ENCODE measurements around the gene IQCK. TPM values are rescaled to one million over a fixed set of nuclear protein-coding genes. Genes with fewer than 3 reads are reported as not detected.
"Not testable (repeated sequence)": the region's sequence is repeated elsewhere in the genome, so short reads cannot be mapped to it uniquely, and the experiment has no call there.

Gene IQCK
- polyA plus RNA-seq, result 10 to 100 TPM in 1 of 4 donors, 1 to 10 TPM in 3; 1.1 to 12.6 (median 5.1) TPM
- long read RNA-seq, donor 1, result 0 reads
- long read RNA-seq, donor 2, partial matches to known transcripts, result 0 of 2 reads
- long read RNA-seq, donor 2, other reads (novel, unspliced or antisense), result 0 of 2 reads
- long read RNA-seq, donor 3, partial matches to known transcripts, result 0 of 3 reads
- long read RNA-seq, donor 3, other reads (novel, unspliced or antisense), result 0 of 3 reads
- long read RNA-seq, donor 4, result 0 reads
- long read RNA-seq, donor 5, result 0 reads
- long read RNA-seq, donor 6, partial matches to known transcripts, result 0 of 15 reads
- long read RNA-seq, donor 6, other reads (novel, unspliced or antisense), result 14 of 15 reads
- long read RNA-seq, donor 7, partial matches to known transcripts, result 0 of 2 reads
- long read RNA-seq, donor 7, other reads (novel, unspliced or antisense), result 0 of 2 reads
- long read RNA-seq, donor 8, result 0 reads
- long read RNA-seq, donor 9, partial matches to known transcripts, result 0 of 2 reads
- long read RNA-seq, donor 9, other reads (novel, unspliced or antisense), result 0 of 2 reads
- long read RNA-seq, donor 10, partial matches to known transcripts, result 7 of 9 reads
- long read RNA-seq, donor 10, other reads (novel, unspliced or antisense), result 0 of 9 reads

- DNase-seq, result peak; percentile 86 to 95
- FAIRE-seq, result no peak
- no peaks in the 10 kb centered on the region for H3K9me3 ChIP-seq (ENCODE audit: control insufficient read depth in 2 of 2, insufficient read depth in 1 of 2, low read depth in 1 of 2, low read length in 1 of 2)
- peak within 1 kb of the TSS; percentile 89 to 96 (median 93) for H3K4me3 ChIP-seq (ENCODE audit: low read depth in 1 of 3, low read length in 3 of 3)
- no peaks in the 10 kb centered on the region for H3K27me3 ChIP-seq (ENCODE audit: control insufficient read depth in 3 of 3, insufficient read depth in 3 of 3, low read length in 3 of 3)
- peaks cover 2 to 18% (median 8%) of the 10 kb centered on the region in 3 donors for H3K36me3 ChIP-seq (ENCODE audit: control insufficient read depth in 3 of 3, insufficient read depth in 2 of 3, low read depth in 1 of 3, low read length in 3 of 3)
- WGBS, 3 donors, result 0 to 1% (median 0%) methylated on average over 81 to 88 of the region's 88 CpGs
- peak within 1 kb of the TSS in 2 of 3 donors; percentile 74 to 87 for H3K27ac ChIP-seq (ENCODE audit: low read depth in 1 of 3, low read length in 2 of 3)
- H3K4me1 ChIP-seq (ENCODE audit: control insufficient read depth in 3 of 3, insufficient read depth in 2 of 3, low read depth in 1 of 3, low read length in 2 of 3), result peaks cover 3 to 15% (median 6%) of the 10 kb centered on the region in 3 donors
Observed at GRCh38 chr16:19717741-19718623, at the start of gene IQCK, which contains the start of gene KNOP1. TSS of gene IQCK (plus strand) at chr16:19718271. CDS start at chr16:19718307, 36 bp downstream. TSS of gene KNOP1 (minus strand) at chr16:19718227. CDS start at chr16:19715035, 3,192 bp downstream.

- no peak for FAIRE-seq
Observed at GRCh38 chr16:19672378-19672777, 45.7 kb upstream of the IQCK start.

GRCh38 chr16:19674485-19674884 lies 43.6 kb upstream of the IQCK start:
- no peaks in the 10 kb centered on the region for H3K9me3 ChIP-seq (ENCODE audit: control insufficient read depth in 2 of 2, insufficient read depth in 1 of 2, low read depth in 1 of 2, low read length in 1 of 2)
- H3K27me3 ChIP-seq (ENCODE audit: control insufficient read depth in 3 of 3, insufficient read depth in 3 of 3, low read length in 3 of 3), result no peaks in the 10 kb centered on the region
- 93 to 100% (median 96%) methylated on average over 5 of the region's 5 CpGs for WGBS, 3 donors
- DNase-seq (no peak), FAIRE-seq (no peak)
- no peak overlapping the region for H3K4me3 ChIP-seq (ENCODE audit: low read depth in 1 of 3, low read length in 3 of 3)
- H3K36me3 ChIP-seq (ENCODE audit: control insufficient read depth in 3 of 3, insufficient read depth in 2 of 3, low read depth in 1 of 3, low read length in 3 of 3), result peaks cover 2 to 47% (median 4%) of the 10 kb centered on the region in 3 donors
- no peaks in the 10 kb centered on the region for H3K4me1 ChIP-seq (ENCODE audit: control insufficient read depth in 3 of 3, insufficient read depth in 2 of 3, low read depth in 1 of 3, low read length in 2 of 3)
- H3K27ac ChIP-seq (ENCODE audit: low read depth in 1 of 3, low read length in 2 of 3), result no peak overlapping the region

More at GRCh38 chr16:19672378-19672777, 45.7 kb upstream of the IQCK start:
- no peaks in the 10 kb centered on the region for H3K4me1 ChIP-seq (ENCODE audit: control insufficient read depth in 3 of 3, insufficient read depth in 2 of 3, low read depth in 1 of 3, low read length in 2 of 3)
- peaks cover 2 to 41% (median 4%) of the 10 kb centered on the region in 3 donors for H3K36me3 ChIP-seq (ENCODE audit: control insufficient read depth in 3 of 3, insufficient read depth in 2 of 3, low read depth in 1 of 3, low read length in 3 of 3)
- no peak overlapping the region for H3K27ac ChIP-seq (ENCODE audit: low read depth in 1 of 3, low read length in 2 of 3)
- 97% methylated on average over 4 of the region's 4 CpGs for WGBS, 3 donors
- H3K4me3 ChIP-seq (ENCODE audit: low read depth in 1 of 3, low read length in 3 of 3), result no peak overlapping the region
- no peak for DNase-seq
- no peaks in the 10 kb centered on the region for H3K27me3 ChIP-seq (ENCODE audit: control insufficient read depth in 3 of 3, insufficient read depth in 3 of 3, low read length in 3 of 3)
- no peaks in the 10 kb centered on the region for H3K9me3 ChIP-seq (ENCODE audit: control insufficient read depth in 2 of 2, insufficient read depth in 1 of 2, low read depth in 1 of 2, low read length in 1 of 2)

GRCh38 chr16:19677402-19677801 lies 40.7 kb upstream of the IQCK start:
- Histone ChIP-seq H3K9me3 (ENCODE audit: control insufficient read depth in 2 of 2, insufficient read depth in 1 of 2, low read depth in 1 of 2, low read length in 1 of 2) (no peaks in the 10 kb centered on the region), H3K36me3 (ENCODE audit: control insufficient read depth in 3 of 3, insufficient read depth in 2 of 3, low read depth in 1 of 3, low read length in 3 of 3) (peaks cover 0 to 52% (median 2%) of the 10 kb centered on the region in 3 donors), H3K27ac (ENCODE audit: low read depth in 1 of 3, low read length in 2 of 3) (no peak overlapping the region), H3K4me1 (ENCODE audit: control insufficient read depth in 3 of 3, insufficient read depth in 2 of 3, low read depth in 1 of 3, low read length in 2 of 3) (no peaks in the 10 kb centered on the region), H3K27me3 (ENCODE audit: control insufficient read depth in 3 of 3, insufficient read depth in 3 of 3, low read length in 3 of 3) (no peaks in the 10 kb centered on the region), H3K4me3 (ENCODE audit: low read depth in 1 of 3, low read length in 3 of 3) (no peak overlapping the region)
- DNase-seq (no peak), FAIRE-seq (no peak)
- 84 to 95% (median 87%) methylated on average over 7 of the region's 7 CpGs for WGBS, 3 donors

GRCh38 chr16:19678804-19679203 lies 39.3 kb upstream of the IQCK start:
- FAIRE-seq, result no peak
- peaks cover 5 to 54% (median 6%) of the 10 kb centered on the region in 3 donors for H3K36me3 ChIP-seq (ENCODE audit: control insufficient read depth in 3 of 3, insufficient read depth in 2 of 3, low read depth in 1 of 3, low read length in 3 of 3)
- WGBS, 3 donors, result 90 to 96% (median 92%) methylated on average over 5 to 7 of the region's 7 CpGs

GRCh38 chr16:19679281-19679680 lies 38.8 kb upstream of the IQCK start:
- DNase-seq; H3K4me3 ChIP-seq (ENCODE audit: low read depth in 1 of 3, low read length in 3 of 3); H3K4me1 ChIP-seq (ENCODE audit: control insufficient read depth in 3 of 3, insufficient read depth in 2 of 3, low read depth in 1 of 3, low read length in 2 of 3); H3K27ac ChIP-seq (ENCODE audit: low read depth in 1 of 3, low read length in 2 of 3); H3K27me3 ChIP-seq (ENCODE audit: control insufficient read depth in 3 of 3, insufficient read depth in 3 of 3, low read length in 3 of 3); FAIRE-seq; H3K9me3 ChIP-seq (ENCODE audit: control insufficient read depth in 2 of 2, insufficient read depth in 1 of 2, low read depth in 1 of 2, low read length in 1 of 2): not testable (repeated sequence)
- peaks cover 6 to 57% (median 10%) of the 10 kb centered on the region in 3 donors for H3K36me3 ChIP-seq (ENCODE audit: control insufficient read depth in 3 of 3, insufficient read depth in 2 of 3, low read depth in 1 of 3, low read length in 3 of 3)
- 93 to 96% (median 94%) methylated on average over 6 of the region's 6 CpGs for WGBS, 3 donors

More at GRCh38 chr16:19678804-19679203, 39.3 kb upstream of the IQCK start:
- H3K4me3 ChIP-seq (ENCODE audit: low read depth in 1 of 3, low read length in 3 of 3), result no peak overlapping the region
- H3K27ac ChIP-seq (ENCODE audit: low read depth in 1 of 3, low read length in 2 of 3), result no peak overlapping the region
- DNase-seq, result no peak
- no peaks in the 10 kb centered on the region for H3K4me1 ChIP-seq (ENCODE audit: control insufficient read depth in 3 of 3, insufficient read depth in 2 of 3, low read depth in 1 of 3, low read length in 2 of 3)
- H3K27me3 ChIP-seq (ENCODE audit: control insufficient read depth in 3 of 3, insufficient read depth in 3 of 3, low read length in 3 of 3), result no peaks in the 10 kb centered on the region
- H3K9me3 ChIP-seq (ENCODE audit: control insufficient read depth in 2 of 2, insufficient read depth in 1 of 2, low read depth in 1 of 2, low read length in 1 of 2), result peaks cover 0 to 2% of the 10 kb centered on the region in 2 donors

GRCh38 chr16:19680881-19681340 lies 37.2 kb upstream of the IQCK start:
- Histone ChIP-seq H3K27ac (ENCODE audit: low read depth in 1 of 3, low read length in 2 of 3) (no peak overlapping the region), H3K27me3 (ENCODE audit: control insufficient read depth in 3 of 3, insufficient read depth in 3 of 3, low read length in 3 of 3) (no peaks in the 10 kb centered on the region), H3K36me3 (ENCODE audit: control insufficient read depth in 3 of 3, insufficient read depth in 2 of 3, low read depth in 1 of 3, low read length in 3 of 3) (peaks cover 6 to 60% (median 12%) of the 10 kb centered on the region in 3 donors), H3K9me3 (ENCODE audit: control insufficient read depth in 2 of 2, insufficient read depth in 1 of 2, low read depth in 1 of 2, low read length in 1 of 2) (peaks cover 0 to 8% of the 10 kb centered on the region in 2 donors), H3K4me1 (ENCODE audit: control insufficient read depth in 3 of 3, insufficient read depth in 2 of 3, low read depth in 1 of 3, low read length in 2 of 3) (no peaks in the 10 kb centered on the region), H3K4me3 (ENCODE audit: low read depth in 1 of 3, low read length in 3 of 3) (no peak overlapping the region)
- WGBS, 3 donors, result 58 to 68% (median 63%) methylated on average over 5 to 6 of the region's 6 CpGs
- DNase-seq (peak in 1 of 2 donors; percentile 44), FAIRE-seq (no peak)

GRCh38 chr16:19681637-19682036 lies 36.4 kb upstream of the IQCK start:
- Histone ChIP-seq H3K27ac (ENCODE audit: low read depth in 1 of 3, low read length in 2 of 3) (no peak overlapping the region), H3K9me3 (ENCODE audit: control insufficient read depth in 2 of 2, insufficient read depth in 1 of 2, low read depth in 1 of 2, low read length in 1 of 2) (peaks cover 0 to 8% of the 10 kb centered on the region in 2 donors), H3K36me3 (ENCODE audit: control insufficient read depth in 3 of 3, insufficient read depth in 2 of 3, low read depth in 1 of 3, low read length in 3 of 3) (peaks cover 6 to 66% (median 12%) of the 10 kb centered on the region in 3 donors), H3K4me1 (ENCODE audit: control insufficient read depth in 3 of 3, insufficient read depth in 2 of 3, low read depth in 1 of 3, low read length in 2 of 3) (no peaks in the 10 kb centered on the region), H3K27me3 (ENCODE audit: control insufficient read depth in 3 of 3, insufficient read depth in 3 of 3, low read length in 3 of 3) (no peaks in the 10 kb centered on the region), H3K4me3 (ENCODE audit: low read depth in 1 of 3, low read length in 3 of 3) (no peak overlapping the region)
- DNase-seq, result no peak
- no peak for FAIRE-seq
- 91 to 92% (median 91%) methylated on average over 12 of the region's 12 CpGs for WGBS, 3 donors

Data from small intestine (tissue), 16 donors.